DMS79 treated with DMSO at 0.1 percent for 48 hours (cell line): ENCODE measurements around the gene SLC16A1.
"Not testable (repeated sequence)": the region's sequence is repeated elsewhere in the genome, so short reads cannot be mapped to it uniquely, and the experiment has no call there.

Source experiments
- DNase-seq: peaks from one replicate; lab custom pipeline; 2025; lab: John Stamatoyannopoulos, UW

SLC16A1 gene

DNA sequence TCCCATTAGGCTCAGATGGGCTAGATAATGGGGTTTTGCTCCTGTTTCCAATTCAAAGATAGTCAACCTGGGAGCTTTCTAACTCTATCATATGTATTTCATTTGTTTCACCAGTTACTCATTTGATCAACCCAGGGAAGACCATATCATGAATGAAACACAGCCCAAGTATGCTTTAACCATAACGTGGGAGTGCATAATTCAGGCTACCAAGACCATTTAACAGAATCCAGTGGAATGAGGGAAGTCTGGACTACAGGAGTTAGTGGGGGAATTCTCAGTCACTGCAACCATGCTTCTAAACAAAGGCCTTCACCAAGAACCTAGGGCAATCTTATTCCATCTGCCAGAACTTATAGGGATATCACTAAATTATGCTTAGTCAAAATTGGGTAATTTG, 15.0 kb upstream of the SLC16A1 start:
- no peak for DNase-seq

DNA sequence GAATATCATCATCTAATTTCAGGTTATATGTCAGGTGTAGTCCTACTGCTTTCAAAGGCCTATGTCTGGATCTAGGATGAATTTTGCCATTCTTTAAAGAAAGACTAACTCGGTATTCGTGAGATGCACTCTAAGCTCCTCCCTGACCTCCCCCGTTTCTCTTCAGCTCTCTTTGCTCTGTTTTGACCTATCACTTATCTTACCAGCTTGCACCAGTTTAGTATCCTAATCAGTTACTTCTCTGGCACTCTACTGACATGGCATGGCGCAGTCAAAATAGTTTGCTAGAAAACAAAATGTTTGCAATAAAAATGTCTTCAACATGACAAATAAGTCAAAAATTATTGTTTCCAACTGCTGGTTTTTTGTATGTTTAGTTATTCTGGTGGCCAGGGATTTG, 8.4 kb upstream of the SLC16A1 start:
- no peak for DNase-seq

DNA sequence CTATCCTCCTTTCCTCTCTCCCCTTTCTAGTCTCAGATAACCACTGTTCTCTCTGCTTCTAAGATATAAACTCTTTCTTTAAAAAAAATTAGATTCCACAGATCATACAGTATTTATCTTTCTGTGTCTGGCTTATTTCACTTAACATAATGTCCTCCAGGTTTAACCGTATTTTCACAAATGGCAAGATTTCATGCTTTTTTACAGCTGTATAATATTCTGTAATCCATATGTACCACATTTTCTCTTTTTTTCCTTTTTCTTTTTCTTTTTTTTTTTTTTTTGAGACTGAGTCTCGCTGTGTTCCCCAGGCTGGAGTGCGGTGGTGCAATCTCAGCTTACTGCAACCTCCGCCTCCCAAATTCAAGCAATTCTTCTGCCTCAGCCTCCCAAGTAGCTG, 5.1 kb upstream of the SLC16A1 start:
- DNase-seq, result no peak

DNA sequence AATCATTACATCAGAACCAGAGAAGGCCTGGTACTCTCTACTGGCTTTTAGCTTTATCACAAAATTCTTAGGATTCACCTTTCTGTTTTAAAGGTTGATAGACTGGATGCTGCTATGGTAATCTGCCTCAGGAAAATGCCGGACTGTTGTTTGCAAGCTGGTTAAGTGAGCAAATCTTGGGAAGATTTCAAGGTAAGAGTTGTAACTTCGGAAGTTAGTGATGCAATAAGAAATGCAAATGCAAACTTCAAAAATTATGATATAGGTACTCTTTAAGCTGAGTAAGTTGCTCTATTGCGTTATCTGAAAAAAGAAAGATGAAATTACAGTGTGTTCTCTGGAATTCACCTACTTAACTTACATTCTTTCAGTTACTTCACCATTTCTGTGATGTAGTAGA, 4.4 kb upstream of the SLC16A1 start:
- no peak for DNase-seq

DNA sequence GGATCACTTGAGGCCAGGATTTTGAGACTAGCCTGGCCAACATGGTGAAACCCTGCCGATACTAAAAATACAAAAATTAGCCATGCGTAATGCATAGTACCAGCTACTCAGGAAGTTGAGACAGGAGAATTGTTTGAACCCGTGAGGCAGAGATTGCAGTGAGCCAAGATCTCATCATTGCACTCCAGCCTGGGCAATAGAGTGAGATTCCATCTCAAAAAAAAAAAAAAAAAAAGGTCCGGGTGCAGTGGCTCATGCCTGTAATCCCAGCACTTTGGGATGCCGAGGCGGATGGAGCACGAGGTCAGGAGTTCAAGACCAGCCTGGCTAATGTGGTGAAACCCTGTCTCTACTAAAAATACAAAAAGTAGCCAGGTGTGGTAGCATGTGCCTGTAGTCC, 2.2 kb upstream of the SLC16A1 start:
- not testable (repeated sequence) for DNase-seq

DNA sequence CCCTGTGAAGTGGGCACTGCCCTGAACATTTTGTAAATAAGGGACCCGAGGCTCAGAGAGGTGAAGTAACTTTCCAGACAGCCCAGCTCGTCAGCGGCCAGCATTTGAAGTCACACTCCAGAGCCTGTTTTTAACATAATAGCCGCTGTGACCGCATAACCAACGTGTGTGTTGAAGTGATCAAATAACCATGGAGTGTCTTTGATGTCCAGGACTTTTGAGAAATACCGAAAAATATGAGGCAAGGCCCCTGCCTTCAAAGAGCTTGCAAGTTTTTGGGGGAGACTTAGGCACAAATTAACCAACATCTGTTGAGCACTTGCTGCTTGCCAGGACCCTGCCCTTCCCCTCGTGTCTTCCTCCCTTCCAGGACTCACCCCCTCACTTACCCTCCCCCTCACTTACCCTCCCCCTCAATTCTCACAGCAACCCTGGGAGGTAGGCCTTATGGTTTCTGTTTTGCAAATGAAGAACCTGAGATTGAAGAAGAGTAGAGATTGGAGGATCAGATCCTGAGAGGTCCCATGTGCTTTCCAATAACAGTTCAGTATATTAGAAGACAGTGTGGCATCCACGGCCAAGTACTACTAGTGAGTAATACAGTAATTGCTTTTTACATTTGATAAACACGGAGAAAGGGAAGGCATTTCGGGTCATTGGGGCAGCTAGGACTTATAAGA, 1.3 kb upstream of the SLC16A1 start:
- peak; percentile 45 for DNase-seq

DNA sequence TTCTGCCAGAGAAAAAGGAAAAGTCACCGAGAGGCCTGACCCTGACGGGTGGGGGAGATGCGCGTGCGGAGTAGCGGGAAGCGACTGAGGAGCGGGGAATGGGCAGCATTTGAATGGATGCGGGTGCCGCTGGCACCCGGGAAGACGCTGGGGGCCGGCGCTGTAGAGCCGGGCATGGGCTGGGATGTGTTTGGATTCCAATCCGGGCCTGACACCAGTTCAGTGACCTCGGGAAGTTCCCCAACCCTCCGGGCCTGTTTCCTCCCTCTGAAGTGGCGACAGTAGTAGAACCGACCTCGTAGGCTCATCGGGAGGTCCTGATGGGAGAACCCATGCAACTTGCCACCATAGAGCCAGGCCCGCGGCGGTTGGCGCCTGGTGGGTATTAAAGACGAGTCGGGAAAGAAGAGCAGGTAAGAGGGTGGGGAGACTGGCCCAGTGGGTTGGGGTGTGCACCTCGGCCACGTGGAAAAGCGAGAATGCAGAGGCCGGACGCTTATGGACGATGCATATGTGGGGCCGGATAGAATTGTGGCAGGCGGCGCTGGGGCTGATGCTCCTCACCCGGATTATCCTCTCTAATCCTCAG, 642 bp upstream of the SLC16A1 start:
- peak; percentile 44 for DNase-seq

DNA sequence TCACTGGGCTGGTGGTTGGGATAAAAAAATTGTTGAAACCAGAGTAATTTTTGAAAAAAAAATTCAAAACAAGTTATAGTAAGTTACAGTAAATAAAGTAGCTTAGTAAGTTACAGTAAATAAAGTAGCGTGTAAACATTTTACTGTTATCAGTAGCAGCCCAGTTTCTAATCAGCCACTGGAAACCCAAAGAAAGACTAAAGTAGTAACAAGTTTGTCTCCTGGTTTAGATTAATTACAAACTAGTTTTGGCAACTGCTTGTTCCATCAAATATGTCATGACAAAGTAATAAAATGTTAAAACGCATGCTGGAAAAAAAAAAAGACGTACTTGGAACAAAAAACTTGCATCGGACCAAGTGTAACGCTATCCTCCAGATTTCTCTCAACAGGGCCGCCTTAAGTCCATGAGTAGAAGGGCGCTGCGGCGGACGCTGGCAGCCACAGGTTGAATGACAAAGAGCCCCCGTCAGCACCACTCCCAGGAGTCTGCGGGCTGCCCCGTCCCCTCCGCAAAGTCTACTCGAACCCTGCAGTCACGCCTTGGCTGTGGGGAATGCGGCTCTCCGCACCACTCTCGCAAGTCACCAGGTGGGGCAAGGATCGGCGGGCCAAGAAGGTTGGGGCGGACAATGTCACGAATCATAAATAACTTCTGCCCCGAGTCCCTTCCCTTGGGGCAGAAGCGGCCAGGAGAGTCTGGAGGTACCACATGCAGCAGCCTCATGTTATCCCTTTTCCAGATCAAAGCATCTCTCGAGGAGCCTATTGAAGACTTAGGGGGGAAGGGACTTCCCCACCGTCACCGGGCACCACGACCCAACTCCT, 837 bp downstream of the SLC16A1 start:
- DNase-seq, result peak; percentile 67

DNA sequence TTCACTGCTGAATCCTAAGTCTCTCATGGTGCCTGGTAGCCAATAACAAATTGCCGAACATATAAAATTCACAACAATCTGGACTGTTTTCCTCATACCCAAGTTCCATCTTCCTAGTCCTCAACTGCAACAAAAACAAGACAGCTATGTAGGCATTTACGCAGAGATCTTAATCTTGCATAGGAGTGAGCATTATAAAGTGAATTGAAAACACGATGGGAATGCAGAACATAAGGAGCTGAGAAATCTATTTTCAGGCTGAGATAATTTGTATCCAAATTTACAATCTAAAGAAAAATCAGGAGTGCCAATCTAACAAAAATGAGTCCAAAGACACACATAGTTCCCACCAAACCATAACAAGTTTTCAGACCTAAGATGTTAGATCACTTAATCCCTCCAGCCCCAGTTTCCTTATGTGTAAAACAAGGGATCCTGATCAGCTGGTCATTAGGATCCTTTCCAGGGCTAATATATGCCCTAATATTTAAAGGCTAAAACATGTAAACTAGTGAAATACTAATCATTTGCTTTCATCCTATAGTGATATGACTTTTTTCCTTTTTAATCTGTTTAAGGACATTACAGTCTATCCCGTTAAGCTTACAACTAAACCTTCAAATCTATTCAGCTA, 1.9 kb downstream of the SLC16A1 start:
- no peak for DNase-seq

DNA sequence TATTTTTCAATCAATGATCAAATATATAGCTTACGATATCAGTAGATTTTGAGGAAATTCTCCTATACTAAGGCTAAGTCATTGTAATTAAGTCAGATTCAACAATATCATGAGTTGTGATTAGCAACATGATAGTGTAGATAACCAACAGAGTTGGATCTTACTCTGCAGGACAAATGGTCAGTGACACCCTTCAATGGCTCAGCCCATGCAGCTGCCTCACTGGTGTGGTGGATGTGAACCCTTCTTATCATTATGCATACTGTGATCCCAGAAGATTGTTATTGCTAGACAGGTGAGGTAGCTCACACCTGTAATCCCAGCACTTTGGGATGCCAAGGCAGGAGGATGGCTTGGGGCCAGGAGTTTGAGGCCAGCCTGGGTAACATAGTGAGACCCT, 5.6 kb downstream of the SLC16A1 start:
- DNase-seq, result no peak

DNA sequence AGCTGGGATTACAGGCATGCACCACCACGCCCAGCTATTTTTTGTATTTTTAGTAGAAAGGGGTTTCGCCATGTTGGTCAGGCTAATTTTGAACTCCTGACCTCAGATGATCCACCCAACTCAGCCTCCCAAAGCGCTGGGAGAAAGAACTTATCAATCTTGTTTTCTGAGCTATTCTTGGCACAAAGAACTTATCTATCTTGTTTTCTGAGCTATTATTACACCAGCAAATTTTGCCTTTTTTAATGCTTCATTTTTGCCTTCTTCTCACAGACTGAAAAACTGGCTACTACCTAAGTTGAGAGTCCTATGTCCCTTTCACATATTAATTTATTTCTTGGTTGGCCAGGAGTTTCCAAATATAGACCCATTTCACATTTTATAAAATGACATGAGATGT, 9.3 kb downstream of the SLC16A1 start:
- no peak for DNase-seq

DNA sequence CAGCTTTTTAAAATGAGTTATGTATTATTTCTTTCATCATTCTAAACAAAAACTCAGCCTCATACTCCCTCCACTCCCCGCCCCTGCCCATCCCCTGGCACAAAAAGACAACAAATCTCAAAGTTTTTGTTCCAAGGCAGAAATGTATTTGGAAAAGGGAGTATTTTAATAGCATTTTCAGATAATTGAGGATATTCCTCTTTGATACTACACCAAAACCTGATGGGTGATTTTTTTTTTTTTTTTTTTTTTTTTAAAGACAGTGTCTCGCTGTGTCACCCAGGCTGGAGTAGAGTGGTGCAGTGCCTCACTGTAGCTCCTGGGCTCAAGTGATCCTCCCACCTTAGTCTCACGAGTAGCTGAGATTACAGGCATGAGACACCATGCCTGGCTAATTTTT, 16.2 kb downstream of the SLC16A1 start:
- DNase-seq, result no peak

DNA sequence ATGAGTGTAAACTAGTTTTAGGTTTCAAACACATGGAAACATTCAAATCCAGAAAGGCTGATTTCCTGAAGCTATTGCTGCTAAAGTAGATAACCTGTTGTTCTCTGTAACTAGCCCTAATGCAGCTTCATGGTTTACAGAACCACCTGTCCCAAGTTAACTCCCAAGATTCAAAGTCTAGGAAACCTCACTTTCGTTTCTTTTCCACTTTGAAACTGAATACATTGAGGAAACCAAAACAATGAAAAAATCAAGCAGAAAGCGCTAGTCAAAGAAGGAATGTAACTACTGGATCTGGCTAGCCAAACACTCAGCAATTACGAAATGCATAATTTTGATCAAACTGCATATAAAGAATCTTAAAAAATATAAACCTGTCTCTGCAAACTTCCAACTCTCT, 17.8 kb downstream of the SLC16A1 start:
- DNase-seq, result no peak

DNA sequence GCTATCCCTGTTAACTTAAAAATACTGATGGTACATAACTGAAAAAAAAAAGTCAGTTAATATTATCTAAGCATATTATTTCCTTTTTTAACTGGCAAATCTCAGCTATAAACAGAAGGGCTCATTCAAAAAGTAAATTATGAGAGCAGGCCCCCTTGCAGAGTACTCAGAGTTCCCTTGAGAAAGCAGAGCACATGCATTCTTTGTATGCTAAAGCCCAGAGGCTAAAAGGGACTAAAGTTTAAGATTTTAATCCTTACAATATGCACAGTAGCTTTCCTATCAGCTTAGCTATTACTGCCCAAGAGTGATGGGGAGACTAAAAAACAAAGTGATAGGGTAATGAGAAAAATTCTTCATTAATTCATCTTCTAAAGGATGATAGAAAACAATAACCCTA, 18.5 kb downstream of the SLC16A1 start:
- no peak for DNase-seq

DNA sequence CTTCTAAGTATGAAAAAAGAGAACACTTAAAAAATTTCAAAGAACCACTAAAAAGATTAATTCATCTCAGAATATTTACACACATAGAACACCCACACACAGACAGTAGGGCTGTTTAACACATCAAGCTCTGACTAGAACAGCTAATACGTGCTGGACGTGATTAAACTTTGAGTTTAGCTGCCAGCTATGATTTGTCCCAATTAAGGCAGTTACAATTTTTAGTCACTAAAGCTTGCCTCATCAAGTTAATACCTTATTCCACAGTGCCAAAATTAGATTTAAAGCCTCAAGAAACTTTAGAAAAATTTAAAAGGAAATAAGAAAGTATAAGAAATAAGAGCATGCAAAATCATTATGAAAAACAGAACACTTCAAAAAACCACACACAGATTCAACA, 18.9 kb downstream of the SLC16A1 start:
- DNase-seq, result no peak

DNA sequence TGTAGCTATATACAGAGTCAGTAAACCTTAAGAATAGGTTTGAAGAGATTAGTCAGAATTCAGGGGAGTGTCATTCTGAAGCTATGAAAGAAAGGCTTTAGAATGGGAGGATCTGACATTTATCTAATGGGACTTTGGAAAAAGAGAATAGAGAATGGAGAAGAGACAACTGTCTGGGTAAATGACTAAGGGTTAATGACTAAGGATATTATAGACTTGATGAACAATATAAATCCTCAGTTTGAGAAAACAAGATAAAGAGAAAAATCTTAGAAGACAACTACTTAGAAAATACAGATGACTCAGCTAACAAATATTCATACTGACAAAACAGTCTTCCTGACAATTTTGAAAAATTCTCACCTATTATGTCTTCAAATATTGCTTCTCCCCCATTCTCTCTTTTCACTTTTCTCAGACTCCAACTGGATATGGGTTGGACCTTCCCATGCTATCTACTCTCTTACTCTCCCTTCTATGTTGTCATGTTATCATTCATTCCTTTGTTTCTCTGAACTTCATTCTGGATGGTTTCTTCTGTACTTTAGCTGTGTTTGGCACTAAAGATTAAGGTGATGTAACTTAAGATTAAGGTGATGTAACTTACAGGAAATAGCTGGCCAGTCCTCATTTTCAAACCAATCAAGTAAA, 20.4 kb downstream of the SLC16A1 start:
- no peak for DNase-seq

DNA sequence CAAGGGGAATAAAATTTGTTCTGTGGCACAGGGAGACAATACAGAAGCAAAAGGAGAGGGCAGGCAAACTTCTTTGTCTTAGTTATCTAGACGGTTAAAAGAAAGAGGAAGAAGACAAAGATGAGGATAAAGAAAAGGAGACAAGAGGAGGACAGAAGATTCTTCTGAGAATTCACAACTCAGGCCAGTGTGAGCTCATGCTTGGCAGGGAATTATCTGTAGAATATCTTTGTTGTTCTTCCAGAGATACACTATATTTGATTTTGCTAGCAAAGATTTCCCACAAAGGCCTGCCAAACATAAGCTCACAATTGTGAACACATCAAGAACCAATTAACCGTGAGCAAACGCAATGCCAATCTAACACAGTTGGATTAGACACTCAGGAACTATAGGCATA, 21.4 kb downstream of the SLC16A1 start:
- DNase-seq, result no peak

DNA sequence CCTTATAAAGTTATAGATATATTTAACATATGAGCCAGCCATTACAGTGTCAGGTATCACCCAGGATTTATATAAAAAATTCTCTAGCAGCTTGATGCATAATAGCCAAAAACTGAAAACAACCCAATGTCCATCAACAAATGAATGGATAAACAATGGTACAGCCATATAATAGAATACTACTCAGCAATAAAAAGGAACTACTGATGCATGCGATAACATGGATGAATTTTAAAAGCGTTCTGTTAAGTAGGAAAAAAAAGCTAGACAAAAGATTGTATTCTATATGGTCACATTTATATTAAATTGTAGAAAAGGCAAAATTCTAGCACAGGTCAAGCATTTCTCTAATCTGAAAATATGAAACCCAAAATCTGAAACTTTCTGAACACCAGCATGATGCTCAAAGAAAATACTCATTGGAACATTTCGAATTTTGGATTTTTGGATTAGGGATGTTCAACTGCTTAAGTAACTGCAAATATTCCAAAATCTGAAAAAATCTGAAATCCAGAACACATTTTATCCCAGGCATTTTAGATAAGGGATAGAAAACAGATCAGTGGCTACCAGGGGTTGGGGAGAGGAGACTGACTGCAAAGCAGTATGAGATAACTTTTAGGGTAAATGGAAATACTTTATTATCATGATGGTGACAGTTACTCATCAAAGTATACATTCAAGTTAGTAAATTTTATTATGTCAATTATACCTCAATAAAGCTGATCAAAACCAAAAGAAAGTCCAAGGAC, 22.0 kb downstream of the SLC16A1 start:
- DNase-seq, result no peak

DNA sequence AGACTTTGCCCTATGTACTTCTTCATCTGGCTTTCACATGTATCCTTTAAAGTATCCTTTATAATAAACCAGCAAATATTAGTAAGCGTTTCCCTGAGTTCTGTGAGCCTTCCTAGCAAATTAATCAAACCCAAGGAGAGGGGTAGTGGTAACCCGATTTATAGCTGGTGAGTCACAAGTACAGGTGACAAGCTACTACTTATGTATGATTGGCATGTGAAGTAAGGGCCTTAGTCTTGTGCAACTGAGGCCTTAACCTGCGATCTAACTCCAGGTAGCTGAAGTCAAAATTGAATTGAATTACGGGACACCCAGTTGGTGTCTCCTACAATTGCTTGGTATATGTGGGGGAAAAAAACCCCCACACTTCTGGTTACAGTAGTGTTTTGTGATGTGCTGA, 26.0 kb downstream of the SLC16A1 start:
- DNase-seq, result no peak

DNA sequence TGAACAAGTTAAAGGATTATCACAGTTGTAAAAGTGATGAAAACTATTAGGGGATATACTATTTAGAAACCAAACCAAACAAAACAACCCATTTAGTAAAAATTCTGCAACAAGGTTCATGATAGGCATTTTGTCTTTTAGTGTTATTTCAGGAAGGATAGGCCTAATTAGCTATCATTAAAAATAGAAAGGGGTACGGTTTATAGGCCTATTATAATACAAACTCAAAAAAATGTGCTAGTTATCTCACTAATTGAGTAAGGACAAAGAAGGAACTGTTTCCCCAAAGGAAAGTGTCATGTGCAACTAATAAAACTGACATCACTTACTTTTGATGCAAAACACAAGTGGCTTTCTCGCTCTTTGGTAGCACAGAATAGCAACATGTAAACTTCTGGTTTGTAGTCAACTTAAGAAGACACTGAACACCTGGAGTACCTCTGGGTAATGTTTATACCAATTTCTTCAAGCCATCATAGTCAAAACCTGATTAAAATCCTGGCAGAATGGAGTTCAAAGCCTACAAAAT, 28.5 kb downstream of the SLC16A1 start:
- no peak for DNase-seq

DNA sequence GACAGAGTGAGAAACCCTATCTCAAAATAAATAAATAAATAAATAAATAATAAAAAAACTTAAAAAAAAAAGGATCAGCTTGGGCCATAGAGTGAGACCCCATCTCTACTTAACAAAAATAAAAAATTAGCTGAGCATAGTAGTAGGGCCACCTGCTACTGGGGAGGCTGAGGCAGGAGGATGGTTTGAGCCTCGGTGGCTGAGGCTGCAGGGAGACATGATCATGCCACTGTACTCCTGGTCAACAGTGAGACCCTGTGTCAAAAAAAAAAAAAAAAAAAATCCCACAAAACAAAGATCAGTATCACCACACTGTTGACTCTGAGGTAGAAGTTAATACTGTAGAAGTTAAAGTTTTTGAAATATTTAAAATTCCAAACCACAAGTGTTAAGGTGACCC, 29.1 kb downstream of the SLC16A1 start:
- DNase-seq, result no peak
